ENCODE data around the gene MAGOHB.
"Not testable (repeated sequence)": the region's sequence is repeated elsewhere in the genome, so short reads cannot be mapped to it uniquely, and the experiment has no call there.

Gene MAGOHB

DNA sequence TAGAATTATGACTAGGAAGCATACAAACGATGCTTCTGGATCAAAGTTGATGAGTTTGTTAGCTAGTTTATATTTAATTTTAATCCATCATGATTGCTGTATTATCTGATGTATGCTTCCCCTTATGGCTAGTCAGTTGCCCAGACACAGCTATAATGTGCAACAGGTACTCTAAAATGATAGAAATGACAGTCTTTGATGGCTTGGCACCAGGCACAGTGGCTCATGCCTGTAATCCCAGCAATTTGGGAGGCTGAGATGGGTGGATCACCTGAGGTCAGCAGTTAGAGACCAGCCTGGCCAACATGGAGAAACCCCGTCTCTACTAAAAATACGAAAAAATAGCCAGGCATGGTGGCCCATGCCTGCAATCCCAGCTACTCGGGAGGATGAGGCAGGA lies 2.2 kb downstream of the MAGOHB start:
- not testable (repeated sequence) for DNase-seq

GRCh38 chr12:10610188-10610587 lies 3.2 kb downstream of the MAGOHB start:
- no peak for DNase-seq

GRCh38 chr12:10607885-10608458 lies 5.4 kb downstream of the MAGOHB start:
- DNase-seq: no peak

DNA sequence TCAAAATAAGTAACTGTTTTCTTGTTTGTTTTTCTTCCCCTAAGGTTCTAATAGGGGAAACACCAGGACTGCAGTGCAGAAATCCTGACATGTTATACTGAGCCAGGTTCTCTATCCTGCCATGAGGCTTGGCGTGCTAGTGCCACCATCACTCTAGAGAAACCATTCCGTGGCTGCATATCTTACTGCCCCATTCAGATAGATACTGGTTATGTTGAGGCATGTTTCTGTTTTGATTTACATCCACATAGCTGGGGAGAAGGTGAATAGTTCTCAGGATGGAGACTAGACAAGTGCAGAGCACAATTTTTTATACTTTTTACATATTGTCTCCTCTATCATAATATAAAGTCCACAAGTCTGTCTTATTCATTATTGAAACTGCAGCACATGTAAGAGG lies 11.5 kb downstream of the MAGOHB start:
- DNase-seq: no peak

DNA sequence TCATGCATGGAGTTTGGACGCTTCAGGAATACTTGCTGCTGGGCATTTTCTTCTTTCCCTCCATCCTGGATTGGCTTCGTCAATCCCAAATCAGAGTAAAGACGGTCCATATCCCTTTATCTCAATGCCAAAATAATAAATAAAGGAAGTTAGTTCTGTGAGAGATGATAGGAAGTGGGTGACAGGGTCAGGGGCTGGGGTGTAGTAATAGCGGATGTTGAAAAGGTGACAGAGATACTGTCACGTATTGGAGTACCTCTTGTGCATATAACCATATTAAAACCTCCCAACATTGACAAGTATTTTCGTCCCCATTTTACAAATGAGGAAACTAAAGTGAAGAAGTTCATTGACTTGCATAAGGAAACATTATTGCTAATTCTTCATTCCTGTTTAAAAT lies 12.4 kb downstream of the MAGOHB start:
- DNase-seq: no peak

DNA sequence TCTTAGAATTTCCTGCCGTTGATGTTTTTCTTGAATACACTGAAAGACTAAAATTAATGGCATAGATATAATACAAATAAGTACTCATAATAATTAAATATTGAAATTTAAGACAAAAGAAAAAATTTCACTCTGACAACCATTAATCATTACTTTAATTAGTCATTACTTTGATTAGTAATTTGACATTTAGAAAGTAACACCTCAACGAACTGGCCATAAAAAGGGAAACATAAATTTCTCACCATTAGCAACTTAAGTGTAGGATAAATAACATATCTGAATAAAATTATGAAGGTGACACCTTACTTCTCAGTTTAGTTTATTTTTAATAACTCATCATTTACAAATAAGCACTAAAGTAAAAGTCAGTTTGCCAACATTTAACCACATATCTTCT lies 17.5 kb downstream of the MAGOHB start:
- DNase-seq: no peak

DNA sequence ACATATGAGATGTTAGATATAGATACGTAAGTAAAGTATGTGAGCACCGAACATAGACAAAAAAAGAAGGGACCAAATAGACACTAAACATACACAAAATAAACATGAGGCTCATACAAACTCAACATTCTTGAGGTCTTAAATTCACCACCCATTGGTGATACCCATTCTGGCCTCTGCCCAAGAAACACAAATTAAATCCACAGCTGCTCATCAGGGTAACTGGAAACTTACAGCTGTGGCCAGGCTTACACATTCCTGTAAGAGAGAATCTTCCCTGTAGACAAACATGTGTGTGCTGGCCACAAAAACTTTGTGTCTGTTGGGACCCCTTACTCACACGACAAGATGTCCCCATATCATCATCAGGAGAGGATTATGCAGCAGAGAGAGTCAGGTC lies 22.4 kb downstream of the MAGOHB start:
- no peak for DNase-seq

DNA sequence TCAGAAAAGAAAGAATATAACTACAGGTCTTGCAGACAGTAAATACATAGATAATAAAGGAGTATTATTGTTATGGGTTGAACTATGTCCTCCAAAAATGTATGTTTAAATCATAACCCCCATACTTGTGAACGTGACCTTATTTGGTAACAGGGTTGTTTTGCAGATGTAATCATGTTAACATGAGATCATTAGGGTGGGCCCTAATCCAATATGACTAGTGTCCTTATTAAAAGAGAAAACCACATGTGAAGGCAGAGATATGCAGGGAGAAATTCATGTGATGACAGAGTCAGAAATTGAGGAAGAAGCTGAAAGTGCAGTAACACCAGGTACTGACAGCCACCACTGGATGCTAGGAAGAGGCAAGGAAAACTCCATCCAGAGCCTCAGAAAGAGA lies 29.0 kb downstream of the MAGOHB start:
- no peak for DNase-seq

- DNase-seq: no peak
Measured at GRCh38 chr12:10582704-10583103, 30.7 kb downstream of the MAGOHB start.

DNA sequence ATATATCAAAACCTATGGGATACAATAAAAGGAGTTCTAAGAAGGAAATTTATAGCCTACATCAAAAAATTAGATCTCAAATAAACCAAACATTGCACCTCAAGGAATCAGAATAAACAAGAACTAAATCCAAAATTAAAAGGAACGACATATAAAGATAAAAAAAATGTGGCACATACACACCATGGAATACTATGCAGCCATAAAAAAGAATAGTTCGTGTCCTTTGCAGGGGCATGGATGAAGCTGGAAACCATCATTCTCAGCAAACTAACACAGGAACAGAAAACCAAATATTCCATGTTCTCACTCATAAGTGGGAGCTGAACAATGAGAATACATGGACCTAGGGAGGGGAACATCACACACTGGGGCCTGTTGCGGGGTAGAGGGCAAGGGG lies 31.3 kb downstream of the MAGOHB start:
- not testable (repeated sequence) for DNase-seq

DNA sequence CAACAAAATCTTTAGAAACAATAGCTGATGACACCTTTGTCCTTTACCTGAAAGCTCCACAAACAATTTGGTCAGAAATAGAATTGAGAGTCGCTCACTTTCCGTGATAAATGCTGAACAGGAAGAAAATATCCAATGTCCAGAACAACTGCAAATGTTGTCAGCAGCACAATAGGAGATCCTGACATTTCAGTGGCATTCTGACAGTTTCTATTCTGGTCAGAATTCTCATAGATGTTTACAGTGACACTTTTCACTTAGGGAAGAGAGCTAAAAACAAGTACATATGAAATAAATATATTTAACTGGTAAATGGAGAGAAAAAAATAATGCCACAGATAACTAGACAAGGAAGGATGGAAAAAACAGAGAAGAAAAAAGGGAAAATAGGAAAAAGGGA lies 39.1 kb downstream of the MAGOHB start:
- no peak for DNase-seq

DNA sequence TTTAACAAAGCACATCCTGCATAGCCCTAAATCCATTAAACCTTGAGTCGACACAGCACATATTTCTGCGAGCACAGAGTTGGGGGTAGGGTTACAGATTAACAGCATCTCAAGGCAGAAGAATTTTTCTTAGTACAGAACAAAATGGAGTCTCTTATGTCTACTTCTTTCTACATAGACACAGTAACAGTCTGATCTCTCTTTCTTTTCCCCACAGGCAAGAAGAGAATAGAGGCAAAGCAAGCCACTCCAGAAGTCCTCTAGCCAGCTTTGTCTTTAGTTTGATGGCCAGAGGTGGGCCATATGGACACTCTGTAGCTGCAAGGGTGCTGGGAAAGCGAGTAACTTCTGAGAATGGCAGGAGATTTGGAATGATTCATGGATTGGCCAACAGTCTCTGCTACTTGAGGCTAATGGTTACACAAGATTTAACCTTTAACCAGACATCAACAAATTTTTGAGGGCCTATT lies 41.4 kb downstream of the MAGOHB start:
- DNase-seq: not testable (repeated sequence)

- DNase-seq: no peak
Measured at GRCh38 chr12:10571141-10571540, 42.3 kb downstream of the MAGOHB start.

DNA sequence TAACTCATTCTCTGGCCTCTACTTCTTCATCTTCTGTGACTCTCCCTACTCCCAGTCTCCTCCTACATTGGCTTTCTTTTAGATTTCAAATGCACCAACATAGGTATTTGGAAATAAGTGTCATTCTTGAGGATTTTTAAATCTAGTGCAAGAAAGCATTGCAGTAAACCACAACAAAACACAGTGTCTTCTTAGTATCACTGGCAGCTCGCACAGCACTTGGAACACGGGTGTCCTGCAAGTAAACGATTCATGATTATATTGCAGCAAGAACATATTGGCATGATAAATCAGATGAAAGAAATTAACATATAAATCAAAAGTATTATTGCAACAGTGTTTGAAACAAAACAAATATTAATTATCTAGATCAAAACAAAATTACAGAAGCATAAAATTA lies 45.6 kb downstream of the MAGOHB start:
- no peak for DNase-seq

GRCh38 chr12:10563966-10564365 lies 49.4 kb downstream of the MAGOHB start:
- DNase-seq: no peak

GRCh38 chr12:10563002-10563401 lies 50.4 kb downstream of the MAGOHB start:
- DNase-seq: no peak

DNA sequence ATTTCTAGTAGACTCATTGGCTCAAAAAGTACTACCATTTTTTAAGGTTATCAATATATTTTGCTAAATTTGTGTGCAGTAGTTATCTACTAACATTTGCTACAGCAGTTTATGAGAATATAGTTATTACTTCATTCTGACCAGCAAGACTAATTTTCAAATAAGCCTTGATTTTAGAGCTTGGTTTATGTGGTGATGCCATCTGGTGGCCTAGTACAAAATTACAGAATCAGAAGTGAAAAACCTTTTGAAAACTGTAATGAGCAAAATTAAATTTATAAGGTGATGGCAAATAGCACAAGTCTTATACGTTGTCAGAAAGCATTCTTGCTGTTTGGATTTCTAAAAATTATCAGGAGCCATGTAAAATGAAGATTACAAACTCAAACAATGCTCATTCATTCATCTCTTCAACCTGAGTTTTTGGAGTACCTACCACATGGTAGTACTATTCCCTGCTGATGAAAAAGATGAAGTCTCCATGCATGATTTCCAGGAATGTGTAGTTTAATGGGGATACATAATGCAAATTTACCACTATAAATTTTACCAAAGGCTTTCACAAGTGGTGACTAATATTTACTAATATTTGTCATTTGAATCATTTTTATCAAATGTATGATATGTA lies 51.0 kb downstream of the MAGOHB start:
- no peak for DNase-seq

DNA sequence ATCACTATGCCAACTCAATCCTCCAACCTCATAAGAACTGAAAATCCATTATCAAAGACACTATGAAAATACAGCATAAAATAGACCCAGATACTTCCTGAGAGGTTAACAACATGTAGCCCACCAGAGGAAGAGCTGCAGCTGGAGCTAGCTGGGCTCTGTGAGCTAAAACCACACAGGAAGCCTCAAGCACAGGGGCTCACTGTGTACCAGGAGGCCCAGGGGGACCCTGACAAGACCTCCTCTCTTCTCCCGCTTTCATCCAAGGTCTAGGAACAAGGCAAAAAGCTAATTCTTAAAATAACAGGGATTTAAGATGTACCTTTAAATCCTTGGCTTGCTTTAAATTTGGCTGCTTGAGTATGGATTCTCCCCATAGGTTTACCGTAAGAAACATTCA lies 54.2 kb downstream of the MAGOHB start:
- no peak for DNase-seq

- no peak for DNase-seq
Measured at GRCh38 chr12:10558789-10559188, 54.6 kb downstream of the MAGOHB start.

GRCh38 chr12:10558301-10558700 lies 55.1 kb downstream of the MAGOHB start:
- no peak for DNase-seq

DNA sequence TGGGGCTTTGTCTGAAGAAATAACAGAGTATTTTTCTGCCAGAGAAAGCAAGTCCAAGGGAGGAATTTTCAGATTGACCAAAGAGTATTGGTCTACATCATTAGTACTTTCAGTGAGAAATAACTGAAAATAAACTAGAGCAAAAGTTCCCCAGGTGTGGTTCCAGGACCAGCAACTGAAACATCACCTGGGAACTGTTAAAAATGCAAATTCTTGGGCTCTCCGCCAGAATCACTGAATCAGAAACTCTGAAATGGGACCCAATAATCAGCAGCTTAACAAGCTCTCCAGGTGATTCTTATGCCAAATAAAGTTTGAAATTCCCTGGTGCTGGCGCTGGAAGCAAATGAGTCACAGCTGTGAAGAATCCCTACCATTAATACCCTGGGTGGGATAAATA lies 55.6 kb downstream of the MAGOHB start:
- no peak for DNase-seq

DNA sequence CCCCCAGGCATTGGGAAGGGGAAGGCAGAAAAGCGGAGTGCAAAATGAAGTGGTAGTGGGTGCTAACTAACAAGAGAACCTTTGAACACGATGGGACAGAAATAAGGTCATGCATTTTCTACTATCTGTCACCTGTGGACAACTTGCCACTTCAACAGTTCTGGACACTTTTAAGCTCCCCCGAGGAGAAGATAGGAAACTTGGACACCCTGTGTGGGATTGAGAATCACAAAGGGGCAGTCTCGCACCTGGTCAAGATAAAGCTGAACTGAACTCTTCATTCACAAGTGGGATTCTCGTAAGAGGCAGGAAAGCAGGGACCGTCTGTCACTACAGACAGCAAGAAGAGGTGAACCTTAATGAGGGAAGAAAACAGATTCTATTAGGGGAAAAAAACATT lies 56.1 kb downstream of the MAGOHB start:
- no peak for DNase-seq

DNA sequence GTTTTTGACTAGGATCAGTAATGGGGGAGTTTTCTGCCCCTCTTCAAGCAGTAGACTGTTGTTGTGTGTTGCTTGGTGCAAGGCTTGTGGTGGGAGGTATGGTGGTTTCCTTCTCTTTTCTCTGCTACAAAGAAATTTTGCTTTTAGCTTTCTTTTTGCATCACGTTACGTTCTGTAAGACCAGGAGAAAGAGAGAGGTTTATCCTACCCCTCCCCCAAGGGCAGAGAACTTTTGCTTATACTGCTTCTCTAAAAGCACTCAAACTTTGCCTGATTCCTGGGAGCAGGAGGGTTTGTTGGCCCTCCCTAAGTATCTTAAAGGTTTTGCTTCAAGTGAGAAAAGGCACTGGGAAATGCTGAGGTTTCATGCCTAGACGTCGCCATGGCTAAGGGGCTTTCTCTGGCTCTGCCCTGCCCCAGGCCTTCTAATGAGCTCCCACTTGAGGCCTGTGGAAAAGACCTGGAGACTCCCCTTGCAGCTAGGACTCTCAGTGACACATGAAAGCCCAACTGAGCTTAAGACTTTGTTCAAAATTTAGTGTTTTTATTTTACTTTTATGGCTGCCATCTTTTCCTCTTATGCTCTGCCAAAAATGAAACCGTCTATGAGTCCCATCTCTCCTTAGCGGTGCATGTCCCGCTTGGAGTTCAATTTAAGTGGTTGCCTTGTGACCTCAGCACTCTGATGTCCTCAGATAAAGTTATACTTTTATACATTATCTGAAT lies 58.5 kb downstream of the MAGOHB start:
- no peak for DNase-seq

DNA sequence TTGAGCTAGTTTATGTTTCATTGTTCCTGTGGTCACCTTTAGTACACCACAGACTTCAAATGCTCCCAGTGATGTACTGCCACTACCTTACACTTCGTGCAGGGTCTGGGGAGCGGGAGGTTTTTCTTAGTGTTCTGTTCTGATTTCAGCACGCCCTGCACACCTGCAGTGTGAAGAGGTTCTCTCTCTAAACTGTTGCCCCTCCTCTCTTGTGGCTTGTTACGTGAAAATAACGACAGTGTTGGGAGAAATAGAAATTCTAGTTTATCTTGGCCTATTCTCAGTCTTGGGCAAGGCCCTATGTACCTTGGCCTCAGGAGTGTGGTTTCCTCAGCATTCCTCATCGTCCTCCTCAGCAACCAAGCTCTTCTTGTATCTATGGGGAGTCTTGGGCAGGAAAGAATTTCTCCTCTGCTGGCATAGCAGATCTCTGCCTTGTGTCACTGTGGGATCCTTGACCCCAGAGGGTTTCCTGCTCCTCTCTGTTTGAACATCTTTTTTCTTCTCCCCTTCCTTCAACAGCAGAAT lies 59.1 kb downstream of the MAGOHB start:
- DNase-seq: no peak

Data from activated naive CD4-positive, alpha-beta T cell treated with Interleukin-2 at 50 U/mL for 16 hours (primary cell).